SK-N-SH treated with all-trans-retinoic acid at 6 μM for 48 hours (cell line): Measurements from ENCODE around the gene PER1.
A peak's percentile ranks its signal among the peaks of the same experiment; 100 is the strongest.

Experiments
- ATAC-seq: fragments of 200-7000 bp; cut with Tn5 transposase; 3 replicates; pipeline ENCODE4 v1.9.1; 2020; ENCODE audit warnings: mild to moderate bottlenecking, moderate library complexity
- ARNTL ChIP-seq: fragments of 450-650 bp; formaldehyde crosslinking; IDR thresholded peaks from 2 replicates; pipeline ENCODE4 v1.5.0; 2020; ENCODE audit warnings: low read depth, mild to moderate bottlenecking, moderate library complexity, borderline replicate concordance
- BACH2 ChIP-seq: fragments of 250-450 bp; sonication (Bioruptor Pico); IDR thresholded peaks from 2 replicates; pipeline ENCODE4 v1.9.0; 2021; ENCODE audit warnings: mild to moderate bottlenecking, borderline replicate concordance
- CSDC2 ChIP-seq: fragments of 250-450 bp; sonication (Bioruptor Pico); IDR thresholded peaks from 2 replicates; pipeline ENCODE4 v1.5.0; 2020; ENCODE audit warnings: mild to moderate bottlenecking, moderate library complexity
- ISL1 ChIP-seq: fragments of 250-450 bp; sonication (Bioruptor Pico); IDR thresholded peaks from 2 replicates; pipeline ENCODE4 v2.1.2; 2022; ENCODE audit warnings: mild to moderate bottlenecking, moderate library complexity
- SNAI2 ChIP-seq: fragments of 250-450 bp; sonication (Bioruptor Pico); IDR thresholded peaks from 2 replicates; pipeline ENCODE4 v1.5.0; 2020; ENCODE audit warnings: mild to moderate bottlenecking, moderate library complexity
- TCF4 ChIP-seq: fragments of 250-450 bp; sonication (Bioruptor Pico); IDR thresholded peaks from 2 replicates; pipeline ENCODE4 v1.8.0; 2021; ENCODE audit warnings: mild to moderate bottlenecking, moderate library complexity, borderline replicate concordance
- TOX ChIP-seq: fragments of 250-450 bp; sonication (Bioruptor Pico); IDR thresholded peaks from 2 replicates; pipeline ENCODE4 v1.8.0; 2021; ENCODE audit warnings: mild to moderate bottlenecking, moderate library complexity, borderline replicate concordance
- ZC3H10 ChIP-seq: fragments of 250-450 bp; sonication (Bioruptor Pico); IDR thresholded peaks from 2 replicates; pipeline ENCODE4 v1.5.1; 2021; ENCODE audit warnings: mild to moderate bottlenecking, moderate library complexity
- ZNF565 ChIP-seq: fragments of 450-650 bp; formaldehyde crosslinking; conservative IDR thresholded peaks from 2 replicates; pipeline ENCODE4 v1.5.0; 2020; ENCODE audit warnings: low read depth, mild to moderate bottlenecking, moderate library complexity
- ZNF70 ChIP-seq: fragments of 450-650 bp; formaldehyde crosslinking; IDR thresholded peaks from 2 replicates; pipeline ENCODE4 v1.5.0; 2020; ENCODE audit warnings: mild to moderate bottlenecking, moderate library complexity
- TF ChIP-seq, protein P1 (sequence below): fragments of 250-450 bp; sonication (Bioruptor Pico); IDR thresholded peaks from 2 replicates; pipeline ENCODE4 v1.8.0; 2021; ENCODE audit warnings: low read depth, mild to moderate bottlenecking, moderate library complexity, borderline replicate concordance
- TF ChIP-seq, protein P2 (sequence below): fragments of 250-450 bp; sonication (Bioruptor Pico); IDR thresholded peaks from 2 replicates; pipeline ENCODE4 v1.5.0; 2020; ENCODE audit warnings: mild to moderate bottlenecking, moderate library complexity
- TF ChIP-seq, protein P3 (sequence below): fragments of 250-450 bp; sonication (Bioruptor Pico); IDR thresholded peaks from 2 replicates; pipeline ENCODE4 v1.5.1; 2020; ENCODE audit warnings: low read depth, mild to moderate bottlenecking, moderate library complexity
- TF ChIP-seq, protein P4 (sequence below): fragments of 250-450 bp; sonication (Bioruptor Pico); IDR thresholded peaks from 2 replicates; pipeline ENCODE4 v1.5.1; 2021; ENCODE audit warnings: mild to moderate bottlenecking, moderate library complexity
- TF ChIP-seq, protein P5 (sequence below): fragments of 250-450 bp; sonication (Bioruptor Pico); IDR thresholded peaks from 2 replicates; pipeline ENCODE4 v1.8.0; 2020; ENCODE audit warnings: mild to moderate bottlenecking, moderate library complexity, borderline replicate concordance

Gene PER1

DNA sequence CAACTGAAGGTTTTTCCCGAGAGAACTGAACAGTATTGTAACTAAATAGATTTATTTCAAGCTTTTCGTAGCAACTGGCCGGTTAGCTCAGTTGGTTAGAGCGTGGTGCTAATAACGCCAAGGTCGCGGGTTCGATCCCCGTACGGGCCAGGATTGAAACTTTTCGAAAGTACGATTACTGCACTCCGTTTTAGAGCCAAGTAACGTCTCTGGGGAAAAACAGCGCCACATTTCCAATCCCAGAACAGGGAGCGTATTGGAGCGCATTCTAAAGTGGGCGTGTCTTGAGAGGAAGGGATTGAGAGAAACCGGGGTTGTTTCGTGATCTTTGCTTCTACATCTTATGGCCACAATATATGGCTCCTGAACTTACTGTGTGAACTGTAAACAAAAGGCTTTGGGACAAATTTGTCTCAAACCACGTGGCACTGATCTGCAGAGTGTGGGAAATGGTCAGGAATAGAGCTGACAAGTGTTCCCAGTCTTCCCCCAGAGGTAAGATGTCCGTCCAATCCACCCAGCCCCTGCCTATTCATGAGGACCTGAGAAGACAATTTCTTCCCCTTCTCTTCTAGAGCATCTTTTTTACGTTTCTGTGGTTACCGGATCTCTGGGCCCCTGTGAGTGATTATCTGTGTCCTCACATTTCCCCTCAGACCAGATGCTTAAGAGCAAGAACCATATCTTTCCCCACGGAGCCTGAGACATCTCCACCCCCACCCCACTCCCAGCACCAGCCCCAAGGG, 35.5 kb upstream of the PER1 start (continued):
- TF ChIP-seq, protein P1, sequence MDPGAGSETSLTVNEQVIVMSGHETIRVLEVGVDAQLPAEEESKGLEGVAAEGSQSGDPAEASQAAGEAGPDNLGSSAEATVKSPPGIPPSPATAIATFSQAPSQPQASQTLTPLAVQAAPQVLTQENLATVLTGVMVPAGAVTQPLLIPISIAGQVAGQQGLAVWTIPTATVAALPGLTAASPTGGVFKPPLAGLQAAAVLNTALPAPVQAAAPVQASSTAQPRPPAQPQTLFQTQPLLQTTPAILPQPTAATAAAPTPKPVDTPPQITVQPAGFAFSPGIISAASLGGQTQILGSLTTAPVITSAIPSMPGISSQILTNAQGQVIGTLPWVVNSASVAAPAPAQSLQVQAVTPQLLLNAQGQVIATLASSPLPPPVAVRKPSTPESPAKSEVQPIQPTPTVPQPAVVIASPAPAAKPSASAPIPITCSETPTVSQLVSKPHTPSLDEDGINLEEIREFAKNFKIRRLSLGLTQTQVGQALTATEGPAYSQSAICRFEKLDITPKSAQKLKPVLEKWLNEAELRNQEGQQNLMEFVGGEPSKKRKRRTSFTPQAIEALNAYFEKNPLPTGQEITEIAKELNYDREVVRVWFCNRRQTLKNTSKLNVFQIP = 0 out of 2 replicates have a peak, but pooled peaks have one; percentile 16
- TF ChIP-seq ARNTL (CRISPR knock-in tag) = no peak
- TF ChIP-seq SNAI2 (CRISPR knock-in tag) = no peak
- TF ChIP-seq, protein P2, sequence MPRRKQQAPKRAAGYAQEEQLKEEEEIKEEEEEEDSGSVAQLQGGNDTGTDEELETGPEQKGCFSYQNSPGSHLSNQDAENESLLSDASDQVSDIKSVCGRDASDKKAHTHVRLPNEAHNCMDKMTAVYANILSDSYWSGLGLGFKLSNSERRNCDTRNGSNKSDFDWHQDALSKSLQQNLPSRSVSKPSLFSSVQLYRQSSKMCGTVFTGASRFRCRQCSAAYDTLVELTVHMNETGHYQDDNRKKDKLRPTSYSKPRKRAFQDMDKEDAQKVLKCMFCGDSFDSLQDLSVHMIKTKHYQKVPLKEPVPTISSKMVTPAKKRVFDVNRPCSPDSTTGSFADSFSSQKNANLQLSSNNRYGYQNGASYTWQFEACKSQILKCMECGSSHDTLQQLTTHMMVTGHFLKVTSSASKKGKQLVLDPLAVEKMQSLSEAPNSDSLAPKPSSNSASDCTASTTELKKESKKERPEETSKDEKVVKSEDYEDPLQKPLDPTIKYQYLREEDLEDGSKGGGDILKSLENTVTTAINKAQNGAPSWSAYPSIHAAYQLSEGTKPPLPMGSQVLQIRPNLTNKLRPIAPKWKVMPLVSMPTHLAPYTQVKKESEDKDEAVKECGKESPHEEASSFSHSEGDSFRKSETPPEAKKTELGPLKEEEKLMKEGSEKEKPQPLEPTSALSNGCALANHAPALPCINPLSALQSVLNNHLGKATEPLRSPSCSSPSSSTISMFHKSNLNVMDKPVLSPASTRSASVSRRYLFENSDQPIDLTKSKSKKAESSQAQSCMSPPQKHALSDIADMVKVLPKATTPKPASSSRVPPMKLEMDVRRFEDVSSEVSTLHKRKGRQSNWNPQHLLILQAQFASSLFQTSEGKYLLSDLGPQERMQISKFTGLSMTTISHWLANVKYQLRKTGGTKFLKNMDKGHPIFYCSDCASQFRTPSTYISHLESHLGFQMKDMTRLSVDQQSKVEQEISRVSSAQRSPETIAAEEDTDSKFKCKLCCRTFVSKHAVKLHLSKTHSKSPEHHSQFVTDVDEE (CRISPR knock-in tag) = no peak
- TF ChIP-seq, protein P3, sequence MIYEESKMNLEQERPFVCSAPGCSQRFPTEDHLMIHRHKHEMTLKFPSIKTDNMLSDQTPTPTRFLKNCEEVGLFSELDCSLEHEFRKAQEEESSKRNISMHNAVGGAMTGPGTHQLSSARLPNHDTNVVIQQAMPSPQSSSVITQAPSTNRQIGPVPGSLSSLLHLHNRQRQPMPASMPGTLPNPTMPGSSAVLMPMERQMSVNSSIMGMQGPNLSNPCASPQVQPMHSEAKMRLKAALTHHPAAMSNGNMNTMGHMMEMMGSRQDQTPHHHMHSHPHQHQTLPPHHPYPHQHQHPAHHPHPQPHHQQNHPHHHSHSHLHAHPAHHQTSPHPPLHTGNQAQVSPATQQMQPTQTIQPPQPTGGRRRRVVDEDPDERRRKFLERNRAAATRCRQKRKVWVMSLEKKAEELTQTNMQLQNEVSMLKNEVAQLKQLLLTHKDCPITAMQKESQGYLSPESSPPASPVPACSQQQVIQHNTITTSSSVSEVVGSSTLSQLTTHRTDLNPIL (CRISPR knock-in tag) = no peak
- TF ChIP-seq CSDC2 (CRISPR knock-in tag) = no peak
- TF ChIP-seq, protein P4, sequence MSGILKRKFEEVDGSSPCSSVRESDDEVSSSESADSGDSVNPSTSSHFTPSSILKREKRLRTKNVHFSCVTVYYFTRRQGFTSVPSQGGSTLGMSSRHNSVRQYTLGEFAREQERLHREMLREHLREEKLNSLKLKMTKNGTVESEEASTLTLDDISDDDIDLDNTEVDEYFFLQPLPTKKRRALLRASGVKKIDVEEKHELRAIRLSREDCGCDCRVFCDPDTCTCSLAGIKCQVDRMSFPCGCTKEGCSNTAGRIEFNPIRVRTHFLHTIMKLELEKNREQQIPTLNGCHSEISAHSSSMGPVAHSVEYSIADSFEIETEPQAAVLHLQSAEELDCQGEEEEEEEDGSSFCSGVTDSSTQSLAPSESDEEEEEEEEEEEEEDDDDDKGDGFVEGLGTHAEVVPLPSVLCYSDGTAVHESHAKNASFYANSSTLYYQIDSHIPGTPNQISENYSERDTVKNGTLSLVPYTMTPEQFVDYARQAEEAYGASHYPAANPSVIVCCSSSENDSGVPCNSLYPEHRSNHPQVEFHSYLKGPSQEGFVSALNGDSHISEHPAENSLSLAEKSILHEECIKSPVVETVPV (CRISPR knock-in tag) = peak; percentile 37; the same call in 1 of the 2 replicates

DNA sequence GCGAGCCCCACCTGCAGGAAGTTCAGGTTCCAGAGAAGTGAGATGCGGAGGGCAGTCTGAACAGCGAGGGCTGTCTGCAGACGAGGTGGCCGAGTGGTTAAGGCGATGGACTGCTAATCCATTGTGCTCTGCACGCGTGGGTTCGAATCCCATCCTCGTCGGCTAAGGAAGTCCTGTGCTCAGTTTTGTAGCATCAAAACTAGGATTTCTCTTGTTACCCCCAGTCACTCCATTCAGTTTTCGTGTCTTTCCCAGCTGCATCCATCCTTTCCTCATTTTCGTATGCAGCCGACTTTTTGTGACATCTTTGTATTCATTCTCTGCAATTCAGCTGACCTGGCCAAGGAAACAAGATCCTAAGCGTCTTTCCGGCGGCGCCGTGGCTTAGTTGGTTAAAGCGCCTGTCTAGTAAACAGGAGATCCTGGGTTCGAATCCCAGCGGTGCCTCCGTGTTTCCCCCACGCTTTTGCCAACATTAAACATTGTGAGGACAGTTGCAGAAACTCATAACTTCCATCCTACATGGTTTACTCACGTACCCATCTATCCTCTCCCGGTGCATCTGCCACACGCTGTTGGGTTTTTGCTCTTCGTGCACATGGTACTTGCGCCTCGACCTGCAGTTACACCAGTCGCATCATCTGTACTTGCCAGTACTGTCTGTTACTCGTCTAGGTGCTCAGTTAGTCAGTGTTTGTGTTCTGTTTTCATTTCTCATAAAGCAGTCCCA, 34.7 kb upstream of the PER1 start:
- peak; percentile 47 for ATAC-seq
- TF ChIP-seq BACH2 (CRISPR knock-in tag) (no peak), ZC3H10 (CRISPR knock-in tag) (no peak), TCF4 (no peak)
- TF ChIP-seq, protein P5, sequence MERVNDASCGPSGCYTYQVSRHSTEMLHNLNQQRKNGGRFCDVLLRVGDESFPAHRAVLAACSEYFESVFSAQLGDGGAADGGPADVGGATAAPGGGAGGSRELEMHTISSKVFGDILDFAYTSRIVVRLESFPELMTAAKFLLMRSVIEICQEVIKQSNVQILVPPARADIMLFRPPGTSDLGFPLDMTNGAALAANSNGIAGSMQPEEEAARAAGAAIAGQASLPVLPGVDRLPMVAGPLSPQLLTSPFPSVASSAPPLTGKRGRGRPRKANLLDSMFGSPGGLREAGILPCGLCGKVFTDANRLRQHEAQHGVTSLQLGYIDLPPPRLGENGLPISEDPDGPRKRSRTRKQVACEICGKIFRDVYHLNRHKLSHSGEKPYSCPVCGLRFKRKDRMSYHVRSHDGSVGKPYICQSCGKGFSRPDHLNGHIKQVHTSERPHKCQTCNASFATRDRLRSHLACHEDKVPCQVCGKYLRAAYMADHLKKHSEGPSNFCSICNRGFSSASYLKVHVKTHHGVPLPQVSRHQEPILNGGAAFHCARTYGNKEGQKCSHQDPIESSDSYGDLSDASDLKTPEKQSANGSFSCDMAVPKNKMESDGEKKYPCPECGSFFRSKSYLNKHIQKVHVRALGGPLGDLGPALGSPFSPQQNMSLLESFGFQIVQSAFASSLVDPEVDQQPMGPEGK (CRISPR knock-in tag) = no peak

DNA sequence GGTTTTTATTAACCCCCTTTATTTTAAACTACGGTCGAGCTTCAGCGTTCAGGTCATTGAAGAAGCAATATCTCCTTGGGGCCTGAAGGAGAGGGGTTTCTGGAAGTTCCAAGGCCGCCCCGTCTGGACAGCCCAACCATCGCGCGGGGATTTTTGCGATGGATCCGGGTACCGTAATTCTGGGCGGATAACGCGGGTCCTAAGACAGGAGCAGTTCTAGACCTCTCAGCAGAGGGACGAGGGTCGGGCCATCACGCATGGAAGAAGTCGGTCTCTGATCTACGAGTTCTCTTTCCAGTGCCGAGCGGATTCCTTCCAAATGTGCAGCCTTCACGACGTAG, 34.2 kb upstream of the PER1 start:
- ATAC-seq = peak; percentile 0; the same call in 2 of the 3 replicates

More for the DNA sequence above, 34.2 kb upstream of the PER1 start:
- no peak for TF ChIP-seq ZNF70
- TF ChIP-seq SNAI2 (CRISPR knock-in tag) = no peak
- TF ChIP-seq ZNF565 (CRISPR knock-in tag) = no peak
- TF ChIP-seq, protein P4 (CRISPR knock-in tag) = no peak
- no peak for TF ChIP-seq TOX (CRISPR knock-in tag)
- no peak for TF ChIP-seq ISL1
